MM.1S (cell line): ENCODE results near the gene SLC44A2.

Source experiments
- DNase-seq: peaks from one replicate; pipeline ENCODE4 v3.0.0-alpha.2; 2015
- H2AFZ ChIP-seq: fragments of 300-600 bp; sonication (generic); 2 replicates; pipeline ENCODE4 v1.6.0; 2016; ENCODE audit warnings: antibody characterized with exemption, low read length
- H3F3A ChIP-seq: fragments of 300-600 bp; sonication (generic); 2 replicates; pipeline ENCODE4 v1.6.1; 2016; ENCODE audit warnings: mild to moderate bottlenecking, antibody characterized with exemption, low read length, moderate library complexity, mixed read lengths; ENCODE audit not compliant: insufficient read depth
- H3K27ac ChIP-seq: fragments of 300-600 bp; sonication (generic); 2 replicates; pipeline ENCODE4 v1.5.1; 2016; ENCODE audit warnings: mild to moderate bottlenecking, low read length
- H3K27me3 ChIP-seq: fragments of 300-600 bp; sonication (generic); replicated peaks from 2 replicates; pipeline ENCODE4 v1.6.0; 2016; ENCODE audit warnings: low read length; ENCODE audit not compliant: insufficient read depth
- H3K36me3 ChIP-seq: fragments of 300-600 bp; sonication (generic); replicated peaks from 2 replicates; pipeline ENCODE4 v1.6.1; 2016; ENCODE audit warnings: mild to moderate bottlenecking, low read length, mixed read lengths; ENCODE audit not compliant: insufficient read depth
- H3K4me1 ChIP-seq: fragments of 300-600 bp; sonication (generic); 2 replicates; pipeline ENCODE4 v1.6.1; 2016; ENCODE audit warnings: low read length, mixed read lengths
- H3K4me2 ChIP-seq: fragments of 300-600 bp; sonication (generic); 2 replicates; pipeline ENCODE4 v1.6.0; 2016; ENCODE audit warnings: low read depth, low read length
- H3K4me3 ChIP-seq: fragments of 300-600 bp; sonication (generic); 2 replicates; pipeline ENCODE4 v1.5.1; 2016; ENCODE audit warnings: low read length, mixed read lengths
- H3K79me2 ChIP-seq: fragments of 300-600 bp; sonication (generic); 2 replicates; pipeline ENCODE4 v1.6.1; 2016; ENCODE audit warnings: mixed run types, low read length, mixed read lengths
- H3K9ac ChIP-seq: fragments of 300-600 bp; sonication (generic); 2 replicates; pipeline ENCODE4 v1.6.1; 2016; ENCODE audit warnings: low read length, mixed read lengths
- H3K9me2 ChIP-seq: fragments of 300-600 bp; sonication (generic); replicated peaks from 2 replicates; pipeline ENCODE4 v1.6.1; 2016; ENCODE audit warnings: mild to moderate bottlenecking, low read length, mixed read lengths; ENCODE audit not compliant: insufficient read depth
- H3K9me3 ChIP-seq: fragments of 300-600 bp; sonication (generic); replicated peaks from 2 replicates; pipeline ENCODE4 v1.6.1; 2016; ENCODE audit warnings: mild to moderate bottlenecking, low read length, mixed read lengths; ENCODE audit not compliant: insufficient read depth
- H4K20me1 ChIP-seq: fragments of 300-600 bp; sonication (generic); 2 replicates; pipeline ENCODE4 v1.6.1; 2016; ENCODE audit warnings: mild to moderate bottlenecking, low read length, moderate library complexity, mixed read lengths; ENCODE audit not compliant: insufficient read depth
- EZH2 ChIP-seq: fragments of 300-600 bp; sonication (generic); optimal IDR thresholded peaks from 2 replicates; pipeline ENCODE3; 2017; ENCODE audit warnings: low read depth, mild to moderate bottlenecking, antibody characterized with exemption, low read length, mixed read lengths
- EZH2phosphoT487 ChIP-seq: fragments of 300-600 bp; sonication (generic); IDR thresholded peaks from 2 replicates; pipeline ENCODE4 v1.6.1; 2018; ENCODE audit warnings: antibody characterized with exemption, low read length
- TF ChIP-seq, protein P1 (sequence below): fragments of 300-600 bp; sonication (generic); IDR thresholded peaks from 2 replicates; pipeline ENCODE4 v1.5.1; 2016; ENCODE audit warnings: antibody characterized with exemption, low read length, mixed read lengths

SLC44A2 gene

DNA sequence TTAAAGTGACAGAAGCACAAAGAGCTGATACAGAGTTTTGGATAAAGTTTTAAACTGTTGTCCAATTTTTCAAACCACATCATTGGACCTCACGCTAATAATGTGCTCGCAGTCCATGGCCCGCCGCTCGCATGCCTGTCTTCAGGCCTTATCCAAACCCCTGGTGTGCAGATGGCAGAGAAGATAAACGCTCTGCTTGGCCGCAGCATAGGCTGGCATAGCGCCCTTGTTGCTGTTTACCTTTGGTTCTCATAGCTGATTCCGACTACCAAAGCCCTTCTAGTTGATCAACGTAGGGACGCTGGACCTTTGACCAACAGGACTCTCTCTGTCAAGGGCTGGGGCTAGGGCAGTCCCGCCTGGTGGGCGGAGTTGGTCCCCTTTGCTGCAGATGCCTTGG, 52.4 kb downstream of the SLC44A2 start:
- no peaks in the 10 kb centered on the region for H3K9me2 ChIP-seq
- no peak for DNase-seq
- H3K4me1 ChIP-seq = no peaks in the 10 kb centered on the region
- TF ChIP-seq EZH2phosphoT487 (no peak), EZH2 (no peak)
- TF ChIP-seq, protein P1, sequence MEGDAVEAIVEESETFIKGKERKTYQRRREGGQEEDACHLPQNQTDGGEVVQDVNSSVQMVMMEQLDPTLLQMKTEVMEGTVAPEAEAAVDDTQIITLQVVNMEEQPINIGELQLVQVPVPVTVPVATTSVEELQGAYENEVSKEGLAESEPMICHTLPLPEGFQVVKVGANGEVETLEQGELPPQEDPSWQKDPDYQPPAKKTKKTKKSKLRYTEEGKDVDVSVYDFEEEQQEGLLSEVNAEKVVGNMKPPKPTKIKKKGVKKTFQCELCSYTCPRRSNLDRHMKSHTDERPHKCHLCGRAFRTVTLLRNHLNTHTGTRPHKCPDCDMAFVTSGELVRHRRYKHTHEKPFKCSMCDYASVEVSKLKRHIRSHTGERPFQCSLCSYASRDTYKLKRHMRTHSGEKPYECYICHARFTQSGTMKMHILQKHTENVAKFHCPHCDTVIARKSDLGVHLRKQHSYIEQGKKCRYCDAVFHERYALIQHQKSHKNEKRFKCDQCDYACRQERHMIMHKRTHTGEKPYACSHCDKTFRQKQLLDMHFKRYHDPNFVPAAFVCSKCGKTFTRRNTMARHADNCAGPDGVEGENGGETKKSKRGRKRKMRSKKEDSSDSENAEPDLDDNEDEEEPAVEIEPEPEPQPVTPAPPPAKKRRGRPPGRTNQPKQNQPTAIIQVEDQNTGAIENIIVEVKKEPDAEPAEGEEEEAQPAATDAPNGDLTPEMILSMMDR = no peak
- no peak overlapping the region for H3K27ac ChIP-seq
- no peak overlapping the region for H3K9ac ChIP-seq
- no peaks in the 10 kb centered on the region for H3F3A ChIP-seq
- H3K27me3 ChIP-seq = no peaks in the 10 kb centered on the region
- peaks cover 90% of the 10 kb centered on the region for H3K79me2 ChIP-seq
- no peak overlapping the region for H2AFZ ChIP-seq
- H3K36me3 ChIP-seq = peaks cover 44% of the 10 kb centered on the region
- H4K20me1 ChIP-seq = peaks cover 7% of the 10 kb centered on the region; the same call in 1 of the 2 replicates
- H3K4me3 ChIP-seq = no peak overlapping the region
- H3K9me3 ChIP-seq = no peaks in the 10 kb centered on the region
- H3K4me2 ChIP-seq = no peak overlapping the region

DNA sequence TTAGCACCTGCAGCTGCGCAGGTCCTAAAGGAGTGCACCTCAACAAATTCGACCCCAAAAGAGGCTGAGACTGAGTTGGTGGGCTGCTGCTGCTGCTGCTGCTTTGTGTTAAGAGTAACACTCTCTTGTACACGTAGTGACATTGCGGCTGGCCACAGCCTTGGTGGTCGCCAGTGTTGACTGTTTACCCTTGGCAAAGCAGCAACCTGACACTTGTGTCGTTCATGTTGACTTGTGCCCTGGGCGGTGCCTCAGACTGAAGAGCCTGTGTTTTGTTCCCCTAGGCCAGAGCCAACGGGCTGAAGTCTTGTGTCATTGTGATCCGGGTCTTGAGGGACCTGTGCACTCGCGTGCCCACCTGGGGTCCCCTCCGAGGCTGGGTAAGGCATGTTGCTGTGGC, 53.5 kb downstream of the SLC44A2 start:
- H3K9me2 ChIP-seq = no peaks in the 10 kb centered on the region
- DNase-seq = no peak
- H3K9me3 ChIP-seq = no peaks in the 10 kb centered on the region
- TF ChIP-seq EZH2 = no peak
- no peak for TF ChIP-seq EZH2phosphoT487
- TF ChIP-seq, protein P1 = no peak
- no peak overlapping the region for H3K27ac ChIP-seq
- H3K36me3 ChIP-seq = peaks cover 54% of the 10 kb centered on the region
- no peaks in the 10 kb centered on the region for H3K27me3 ChIP-seq
- H3K9ac ChIP-seq = no peak overlapping the region
- 0 out of 2 replicates have a peak, but pooled peaks cover 4% of the 10 kb centered on the region for H4K20me1 ChIP-seq
- H3K79me2 ChIP-seq = peaks cover 89% of the 10 kb centered on the region
- H2AFZ ChIP-seq = no peak overlapping the region
- H3K4me1 ChIP-seq = no peaks in the 10 kb centered on the region
- H3F3A ChIP-seq = no peaks in the 10 kb centered on the region
- no peak overlapping the region for H3K4me2 ChIP-seq
- H3K4me3 ChIP-seq = no peak overlapping the region

DNA sequence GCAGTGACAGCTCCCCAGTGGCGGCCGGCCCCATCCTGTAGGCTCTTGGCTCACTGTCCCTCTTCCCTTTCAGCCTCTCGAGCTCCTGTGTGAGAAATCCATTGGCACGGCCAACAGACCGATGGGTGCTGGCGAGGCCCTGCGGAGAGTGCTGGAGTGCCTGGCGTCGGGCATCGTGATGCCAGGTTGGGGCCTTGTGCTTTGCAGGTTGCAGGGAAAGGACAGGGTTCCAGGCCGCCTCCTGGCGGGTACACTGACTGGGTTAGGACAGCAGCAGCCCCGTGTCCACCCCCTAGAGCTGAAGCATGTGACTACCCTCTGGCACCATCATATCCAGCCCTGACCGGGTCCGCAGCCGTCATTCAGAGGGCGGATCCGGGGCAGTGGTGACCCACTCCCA, 54.4 kb downstream of the SLC44A2 start:
- H3K79me2 ChIP-seq = peaks cover 88% of the 10 kb centered on the region

More for the DNA sequence above, 54.4 kb downstream of the SLC44A2 start:
- no peak for DNase-seq
- Histone ChIP-seq H4K20me1 (peaks cover 8% of the 10 kb centered on the region; the same call in 1 of the 2 replicates), H3K9me2 (no peaks in the 10 kb centered on the region), H2AFZ (no peak overlapping the region), H3K27me3 (no peaks in the 10 kb centered on the region), H3K27ac (no peak overlapping the region), H3K9ac (no peak overlapping the region), H3K9me3 (no peaks in the 10 kb centered on the region), H3F3A (no peaks in the 10 kb centered on the region; the same call in 1 of the 2 replicates), H3K4me1 (no peaks in the 10 kb centered on the region), H3K36me3 (peaks cover 62% of the 10 kb centered on the region), H3K4me3 (no peak overlapping the region), H3K4me2 (no peak overlapping the region)
- TF ChIP-seq EZH2 (no peak), EZH2phosphoT487 (no peak)
- TF ChIP-seq, protein P1 = no peak
